Activated CD4-positive, CD25-positive, alpha-beta regulatory T cell treated with anti-CD3 and anti-CD28 coated beads, Interleukin-2, amount 50 U/mL, for 16 hours (primary cell): ENCODE data around the gene PBXIP1.

Experiments
- DNase-seq: peaks from one replicate; pipeline ENCODE4 v3.0.0-alpha.2; 2020; ENCODE audit warnings: low read depth, low spot score

Gene PBXIP1

GRCh38 chr1:154973344-154974101 lies 17.6 kb upstream of the PBXIP1 start:
- peak; percentile 78 for DNase-seq

- no peak for DNase-seq
These were observed 16.8 kb upstream of the PBXIP1 start for GRCh38 chr1:154972517-154973343.

- no peak for DNase-seq
These were observed 16.3 kb upstream of the PBXIP1 start for GRCh38 chr1:154972213-154972516.

- no peak for DNase-seq
These were observed 15.6 kb upstream of the PBXIP1 start for GRCh38 chr1:154971341-154971998.

DNA sequence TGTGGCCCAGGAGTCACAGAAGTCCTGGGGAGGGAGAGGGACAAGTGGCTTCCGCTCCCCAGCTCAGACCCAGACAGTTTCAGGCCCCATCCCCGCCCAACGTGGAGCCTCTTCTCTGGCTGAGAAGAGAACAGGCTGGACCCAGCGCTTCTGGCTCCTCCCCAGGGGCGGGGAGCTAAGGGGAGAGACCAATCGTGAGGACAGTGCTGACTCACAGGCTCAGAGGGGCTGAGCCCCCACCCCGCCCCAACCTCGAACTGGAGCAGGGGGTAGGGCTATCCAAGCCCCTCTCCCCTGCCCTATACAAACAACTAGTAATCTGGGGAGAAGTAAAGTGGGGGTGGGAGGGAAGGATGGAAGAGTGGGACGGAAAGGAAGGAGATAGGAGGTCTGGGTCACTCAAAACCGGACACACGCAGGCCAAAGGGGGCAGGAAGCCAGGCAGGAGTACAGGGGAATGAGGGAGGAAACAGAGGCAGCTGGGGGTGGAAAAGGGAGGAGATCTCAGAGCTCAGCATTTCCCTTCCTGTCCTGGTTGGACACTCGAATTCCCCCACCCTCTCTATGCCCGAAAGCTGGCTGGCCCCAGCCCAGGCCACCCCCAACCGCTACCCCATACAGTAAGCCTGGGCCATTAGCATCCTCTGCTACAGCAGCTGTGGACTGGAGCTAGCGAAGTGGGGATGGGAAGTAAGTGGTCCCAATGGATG lies 14.9 kb upstream of the PBXIP1 start, which contains the start of gene SHC1:
TSS of gene SHC1 (minus strand) at position 117 of the 710 bp plus-strand sequence. CDS start 221 bp downstream, outside the sequence.
- no peak for DNase-seq

DNA sequence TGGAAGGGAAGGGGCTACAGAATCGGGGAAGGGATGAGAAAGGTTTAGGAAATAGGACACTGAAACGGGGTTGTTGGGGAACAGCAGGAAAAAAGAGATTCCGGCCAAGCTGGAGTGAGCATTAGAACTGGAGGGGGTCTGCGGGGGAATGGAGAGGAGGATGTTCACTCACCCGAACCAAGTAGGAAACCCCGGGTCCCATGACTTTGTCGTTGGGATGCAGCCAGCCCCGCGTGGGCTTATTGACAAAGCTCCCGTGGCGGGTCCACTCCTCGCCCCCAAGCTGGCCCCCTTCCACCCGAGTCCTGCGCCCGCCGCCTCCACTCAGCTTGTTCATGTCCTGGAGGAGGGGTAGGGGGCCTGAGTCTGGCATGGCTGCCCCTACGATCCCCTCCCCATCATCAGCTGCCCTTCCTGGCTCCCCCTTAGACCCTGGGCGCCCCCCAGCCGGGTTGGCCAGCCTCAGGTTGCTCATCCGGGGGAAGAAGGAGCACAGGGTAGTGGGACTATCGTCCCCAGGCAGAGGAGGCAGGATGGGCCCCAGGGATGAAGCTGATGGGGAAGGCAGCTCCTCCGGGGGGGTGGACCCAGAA lies 14.1 kb upstream of the PBXIP1 start:
- DNase-seq = no peak

DNA sequence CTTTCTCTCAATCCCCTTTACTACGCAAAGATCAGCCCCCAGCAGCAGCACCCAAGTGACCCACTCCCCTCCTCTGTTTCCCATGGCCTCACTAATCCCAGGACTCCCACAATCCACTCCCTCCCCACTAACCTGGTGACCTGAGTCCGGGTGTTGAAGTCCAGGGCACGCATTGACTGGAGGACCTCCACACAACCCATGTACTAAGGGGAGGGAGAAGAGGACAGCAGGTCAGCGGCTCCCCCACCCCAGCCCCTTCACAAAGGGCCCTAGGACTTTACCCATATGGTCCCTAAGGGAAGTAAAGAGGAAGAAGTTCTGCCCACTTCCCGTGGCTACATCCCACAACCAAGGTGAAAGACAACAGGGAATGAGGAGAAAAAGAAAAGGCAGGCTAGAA lies 13.3 kb upstream of the PBXIP1 start:
- DNase-seq = no peak

- no peak for DNase-seq
These were observed 12.8 kb upstream of the PBXIP1 start for GRCh38 chr1:154968731-154969130.

GRCh38 chr1:154967331-154967950 lies 11.5 kb upstream of the PBXIP1 start:
- DNase-seq = no peak

DNA sequence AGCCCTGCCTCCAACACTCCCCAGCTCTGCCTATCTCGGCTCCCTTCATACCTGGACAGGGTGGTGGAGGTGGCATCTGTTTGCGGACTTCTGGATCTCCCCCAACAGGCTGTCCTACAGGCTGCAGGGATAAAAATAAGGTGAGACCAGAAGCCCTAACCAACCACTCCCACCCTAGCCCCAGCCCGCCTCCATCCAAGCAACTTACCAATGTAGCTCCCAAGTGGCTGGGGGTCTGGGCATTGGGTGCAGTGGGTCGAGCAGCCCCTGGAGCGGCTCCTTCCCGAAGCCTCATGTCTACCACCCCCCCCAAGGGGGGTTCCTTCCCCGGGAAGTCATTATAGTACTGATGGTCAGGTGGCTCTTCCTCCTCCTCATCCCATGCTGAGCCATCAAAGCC lies 10.2 kb upstream of the PBXIP1 start:
- no peak for DNase-seq

- no peak for DNase-seq
These were observed 8.5 kb upstream of the PBXIP1 start for GRCh38 chr1:154964359-154964758.

- no peak for DNase-seq
These were observed 7.7 kb upstream of the PBXIP1 start for GRCh38 chr1:154963643-154964042.

- DNase-seq = no peak
These were observed 7.0 kb upstream of the PBXIP1 start for GRCh38 chr1:154962795-154963330.

DNA sequence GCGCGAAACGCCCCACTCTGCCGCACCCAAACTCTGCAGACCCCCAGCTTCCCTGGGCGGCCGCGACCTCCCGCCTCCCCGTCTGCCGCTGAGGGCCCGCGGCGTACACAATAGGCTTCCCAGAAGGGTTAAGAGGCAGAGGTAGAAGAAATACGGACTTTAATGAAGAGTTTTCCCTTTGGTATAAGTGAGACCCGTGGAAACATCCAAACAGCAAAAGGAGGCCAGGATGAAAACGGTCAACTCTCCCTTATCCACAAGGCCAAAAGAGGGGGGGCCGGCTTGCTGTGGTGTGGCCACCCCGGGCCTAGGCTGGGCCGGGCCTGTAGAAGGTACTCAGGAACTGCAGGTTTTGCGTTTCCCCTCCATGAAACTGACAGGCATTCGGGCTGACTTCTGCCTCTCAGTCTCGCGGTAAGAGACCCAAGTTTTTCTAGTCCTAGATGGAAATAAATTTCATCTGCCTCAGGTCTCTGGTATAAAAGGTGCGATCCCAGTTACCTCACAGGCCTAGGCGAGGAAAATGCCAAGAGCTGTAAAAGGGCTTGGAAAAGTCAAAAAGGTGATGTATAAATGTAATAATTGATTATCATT lies 6.4 kb upstream of the PBXIP1 start:
- no peak for DNase-seq

GRCh38 chr1:154961207-154962155 lies 5.6 kb upstream of the PBXIP1 start, which contains the start of gene PYGO2:
TSS of gene PYGO2 (minus strand) at chr1:154961782. CDS start at chr1:154961576, 206 bp downstream.
- DNase-seq = peak; percentile 55

- no peak for DNase-seq
These were observed 4.7 kb upstream of the PBXIP1 start for GRCh38 chr1:154960446-154961136.

DNA sequence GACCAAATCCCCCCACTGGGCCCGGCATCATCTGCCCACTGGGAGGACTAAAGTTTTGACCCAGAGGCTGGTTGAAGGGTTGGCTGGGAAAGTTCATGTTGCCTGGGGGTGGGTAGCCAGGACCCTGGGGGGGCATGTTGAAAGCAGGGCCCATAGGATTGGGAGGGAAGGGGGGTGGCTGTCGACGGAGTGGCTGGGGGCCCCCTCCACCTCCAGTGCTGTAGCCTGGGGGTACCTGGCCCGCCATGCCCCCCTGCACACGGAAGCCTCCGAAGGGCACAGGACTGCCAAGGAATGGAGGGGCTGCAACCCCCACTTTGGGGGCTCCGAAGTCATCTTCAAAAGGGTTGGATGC lies 3.5 kb upstream of the PBXIP1 start:
- no peak for DNase-seq

DNA sequence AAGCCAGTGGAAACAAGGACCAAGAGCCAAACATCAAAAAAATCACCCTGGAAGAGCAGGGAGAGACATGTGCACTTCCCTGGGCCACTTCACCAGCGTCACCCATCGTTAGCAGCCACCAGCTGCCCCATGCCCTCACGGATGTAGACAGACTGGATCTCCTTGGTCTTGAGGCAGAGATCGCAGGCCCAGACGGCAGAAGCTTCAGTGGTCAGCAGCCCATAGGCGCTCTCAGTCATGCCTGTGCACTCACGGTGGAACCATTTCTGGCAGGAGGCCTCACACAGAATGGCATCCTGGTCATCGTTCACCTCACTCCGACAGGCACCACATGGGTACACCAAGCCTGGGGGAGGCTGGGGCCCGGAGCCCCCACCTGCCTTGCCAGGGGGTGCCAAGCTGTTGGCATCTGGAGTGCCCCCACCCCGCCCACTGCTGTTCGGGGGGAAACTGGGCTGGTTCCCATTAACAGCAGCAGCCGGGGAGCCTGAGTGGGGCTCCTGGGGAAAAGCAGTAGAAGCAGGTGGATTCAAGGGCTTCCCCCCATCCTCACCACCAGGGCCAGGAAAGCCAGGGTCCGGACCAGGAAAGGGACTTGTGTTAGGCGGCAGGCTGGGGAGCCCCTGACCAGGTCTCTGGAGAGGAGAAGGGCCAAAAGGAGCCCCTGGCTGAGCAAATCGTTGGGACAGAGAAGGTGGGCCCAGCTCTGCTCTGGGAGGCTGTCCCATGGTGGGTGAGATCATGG lies 3.0 kb upstream of the PBXIP1 start:
- no peak for DNase-seq
